ENCODE results near the gene OGDHL.
"Not testable (repeated sequence)": the region's sequence is repeated elsewhere in the genome, so short reads cannot be mapped to it uniquely, and the experiment has no call there.

DNA sequence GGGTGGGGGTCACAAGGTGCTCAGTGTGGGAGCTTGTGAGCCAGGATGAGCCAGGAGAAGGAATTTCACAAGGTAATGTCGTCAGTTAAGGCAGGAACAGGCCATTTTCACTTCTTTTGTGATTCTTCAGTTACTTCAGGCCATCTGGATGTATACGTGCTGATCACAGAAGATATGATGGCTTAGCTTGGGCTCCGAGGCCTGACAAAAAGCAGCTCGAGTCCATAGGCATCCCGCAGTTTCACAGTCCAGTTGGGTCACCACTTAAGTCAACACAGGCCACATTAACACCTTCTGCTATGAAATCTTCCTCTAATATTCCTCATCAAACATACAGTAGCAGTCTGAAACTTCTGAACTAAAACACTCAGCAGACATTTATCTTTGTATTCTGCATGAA lies 10.8 kb upstream of the OGDHL start:
- TF ChIP-seq EZH2 (IDR thresholded peaks at IDR 0.05; ENCODE audit: low read length, unreplicated experiment); EZH2phosphoT487 (IDR thresholded peaks at IDR 0.05; ENCODE audit: borderline replicate concordance, low read length): not testable (repeated sequence)
- TF ChIP-seq, protein P1, sequence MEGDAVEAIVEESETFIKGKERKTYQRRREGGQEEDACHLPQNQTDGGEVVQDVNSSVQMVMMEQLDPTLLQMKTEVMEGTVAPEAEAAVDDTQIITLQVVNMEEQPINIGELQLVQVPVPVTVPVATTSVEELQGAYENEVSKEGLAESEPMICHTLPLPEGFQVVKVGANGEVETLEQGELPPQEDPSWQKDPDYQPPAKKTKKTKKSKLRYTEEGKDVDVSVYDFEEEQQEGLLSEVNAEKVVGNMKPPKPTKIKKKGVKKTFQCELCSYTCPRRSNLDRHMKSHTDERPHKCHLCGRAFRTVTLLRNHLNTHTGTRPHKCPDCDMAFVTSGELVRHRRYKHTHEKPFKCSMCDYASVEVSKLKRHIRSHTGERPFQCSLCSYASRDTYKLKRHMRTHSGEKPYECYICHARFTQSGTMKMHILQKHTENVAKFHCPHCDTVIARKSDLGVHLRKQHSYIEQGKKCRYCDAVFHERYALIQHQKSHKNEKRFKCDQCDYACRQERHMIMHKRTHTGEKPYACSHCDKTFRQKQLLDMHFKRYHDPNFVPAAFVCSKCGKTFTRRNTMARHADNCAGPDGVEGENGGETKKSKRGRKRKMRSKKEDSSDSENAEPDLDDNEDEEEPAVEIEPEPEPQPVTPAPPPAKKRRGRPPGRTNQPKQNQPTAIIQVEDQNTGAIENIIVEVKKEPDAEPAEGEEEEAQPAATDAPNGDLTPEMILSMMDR (conservative IDR thresholded peaks at IDR 0.05; ENCODE audit: low read depth, low read length) = not testable (repeated sequence)
